ENCODE measurements around the gene IRF2BP1. TPM values are rescaled to one million over a fixed set of nuclear protein-coding genes. Genes with fewer than 3 reads are reported as not detected.
A peak's percentile ranks its signal among the peaks of the same experiment; 100 is the strongest.

Gene IRF2BP1
- total and polyA plus RNA-seq, 2 of the 13 experiments (the other 11 are each of a cell fraction or from before 2014, with no cell fraction given) = 4.3 to 14.3 TPM

DNA sequence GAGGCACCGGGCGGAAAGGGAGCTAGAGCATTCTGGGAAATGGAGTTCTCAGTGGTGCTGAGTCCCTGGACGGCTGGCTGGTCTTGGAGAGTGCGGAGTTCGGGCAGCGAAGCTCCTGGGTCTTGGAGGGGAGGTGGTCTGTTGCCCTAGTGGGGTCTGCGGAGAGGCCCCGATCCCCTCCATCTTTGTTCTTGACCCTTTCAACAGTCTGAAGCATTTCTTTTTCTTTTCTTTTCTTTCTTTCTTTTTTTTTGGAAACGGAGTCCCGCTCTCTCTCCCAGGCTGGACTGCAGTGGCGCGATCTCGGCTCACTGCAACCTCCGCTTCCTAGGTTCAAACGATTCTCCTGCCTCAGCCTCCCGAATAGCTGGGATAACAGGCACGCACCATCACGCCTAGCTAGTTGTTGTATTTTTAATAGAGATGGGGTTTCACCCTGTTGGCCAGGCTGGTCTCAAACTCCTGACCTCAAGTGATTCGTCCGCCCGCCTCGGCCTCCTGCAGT is 22.6 kb downstream of the IRF2BP1 start (continued):
- TF ChIP-seq, protein P1, sequence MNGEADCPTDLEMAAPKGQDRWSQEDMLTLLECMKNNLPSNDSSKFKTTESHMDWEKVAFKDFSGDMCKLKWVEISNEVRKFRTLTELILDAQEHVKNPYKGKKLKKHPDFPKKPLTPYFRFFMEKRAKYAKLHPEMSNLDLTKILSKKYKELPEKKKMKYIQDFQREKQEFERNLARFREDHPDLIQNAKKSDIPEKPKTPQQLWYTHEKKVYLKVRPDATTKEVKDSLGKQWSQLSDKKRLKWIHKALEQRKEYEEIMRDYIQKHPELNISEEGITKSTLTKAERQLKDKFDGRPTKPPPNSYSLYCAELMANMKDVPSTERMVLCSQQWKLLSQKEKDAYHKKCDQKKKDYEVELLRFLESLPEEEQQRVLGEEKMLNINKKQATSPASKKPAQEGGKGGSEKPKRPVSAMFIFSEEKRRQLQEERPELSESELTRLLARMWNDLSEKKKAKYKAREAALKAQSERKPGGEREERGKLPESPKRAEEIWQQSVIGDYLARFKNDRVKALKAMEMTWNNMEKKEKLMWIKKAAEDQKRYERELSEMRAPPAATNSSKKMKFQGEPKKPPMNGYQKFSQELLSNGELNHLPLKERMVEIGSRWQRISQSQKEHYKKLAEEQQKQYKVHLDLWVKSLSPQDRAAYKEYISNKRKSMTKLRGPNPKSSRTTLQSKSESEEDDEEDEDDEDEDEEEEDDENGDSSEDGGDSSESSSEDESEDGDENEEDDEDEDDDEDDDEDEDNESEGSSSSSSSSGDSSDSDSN (CRISPR knock-in tag; IDR thresholded peaks at IDR 0.05) = no peak
- TF ChIP-seq MIER2 (CRISPR knock-in tag; IDR thresholded peaks at IDR 0.05) (0 out of 2 replicates have a peak, but pooled peaks have one; percentile 7), ZNF101 (CRISPR knock-in tag; IDR thresholded peaks at IDR 0.05; ENCODE audit: borderline replicate concordance, low read depth) (no peak), ZSCAN9 (CRISPR knock-in tag; IDR thresholded peaks at IDR 0.05; ENCODE audit: borderline replicate concordance) (no peak), GABPB1 (CRISPR knock-in tag; IDR thresholded peaks at IDR 0.05) (no peak), ZNF530 (CRISPR knock-in tag; IDR thresholded peaks at IDR 0.05; ENCODE audit: low read depth) (no peak), RORA (CRISPR knock-in tag; IDR thresholded peaks at IDR 0.05) (no peak), MEF2D (CRISPR knock-in tag; IDR thresholded peaks at IDR 0.05) (no peak), POLR2G (IDR thresholded peaks at IDR 0.05; ENCODE audit: low read depth, low read length) (peak; percentile 49), FIP1L1 (IDR thresholded peaks at IDR 0.05; ENCODE audit: borderline replicate concordance, insufficient read depth, low read depth, low read length) (no peak), ZNF446 (CRISPR knock-in tag; IDR thresholded peaks at IDR 0.05) (no peak), NFATC3 (CRISPR knock-in tag; IDR thresholded peaks at IDR 0.05) (0 out of 2 replicates have a peak, but pooled peaks have one; percentile 11), FOXK1 (CRISPR knock-in tag; IDR thresholded peaks at IDR 0.05; ENCODE audit: borderline replicate concordance, low read depth) (no peak), ARNT2 (CRISPR knock-in tag; IDR thresholded peaks at IDR 0.05; ENCODE audit: low read depth) (no peak)
- TF ChIP-seq, protein P2, sequence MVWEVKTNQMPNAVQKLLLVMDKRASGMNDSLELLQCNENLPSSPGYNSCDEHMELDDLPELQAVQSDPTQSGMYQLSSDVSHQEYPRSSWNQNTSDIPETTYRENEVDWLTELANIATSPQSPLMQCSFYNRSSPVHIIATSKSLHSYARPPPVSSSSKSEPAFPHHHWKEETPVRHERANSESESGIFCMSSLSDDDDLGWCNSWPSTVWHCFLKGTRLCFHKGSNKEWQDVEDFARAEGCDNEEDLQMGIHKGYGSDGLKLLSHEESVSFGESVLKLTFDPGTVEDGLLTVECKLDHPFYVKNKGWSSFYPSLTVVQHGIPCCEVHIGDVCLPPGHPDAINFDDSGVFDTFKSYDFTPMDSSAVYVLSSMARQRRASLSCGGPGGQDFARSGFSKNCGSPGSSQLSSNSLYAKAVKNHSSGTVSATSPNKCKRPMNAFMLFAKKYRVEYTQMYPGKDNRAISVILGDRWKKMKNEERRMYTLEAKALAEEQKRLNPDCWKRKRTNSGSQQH (CRISPR knock-in tag; IDR thresholded peaks at IDR 0.05; ENCODE audit: low read depth) = no peak
- TF ChIP-seq, protein P3, sequence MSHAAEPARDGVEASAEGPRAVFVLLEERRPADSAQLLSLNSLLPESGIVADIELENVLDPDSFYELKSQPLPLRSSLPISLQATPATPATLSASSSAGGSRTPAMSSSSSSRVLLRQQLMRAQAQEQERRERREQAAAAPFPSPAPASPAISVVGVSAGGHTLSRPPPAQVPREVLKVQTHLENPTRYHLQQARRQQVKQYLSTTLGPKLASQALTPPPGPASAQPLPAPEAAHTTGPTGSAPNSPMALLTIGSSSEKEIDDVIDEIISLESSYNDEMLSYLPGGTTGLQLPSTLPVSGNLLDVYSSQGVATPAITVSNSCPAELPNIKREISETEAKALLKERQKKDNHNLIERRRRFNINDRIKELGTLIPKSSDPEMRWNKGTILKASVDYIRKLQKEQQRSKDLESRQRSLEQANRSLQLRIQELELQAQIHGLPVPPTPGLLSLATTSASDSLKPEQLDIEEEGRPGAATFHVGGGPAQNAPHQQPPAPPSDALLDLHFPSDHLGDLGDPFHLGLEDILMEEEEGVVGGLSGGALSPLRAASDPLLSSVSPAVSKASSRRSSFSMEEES (CRISPR knock-in tag; IDR thresholded peaks at IDR 0.05) = no peak
- TF ChIP-seq, protein P4, sequence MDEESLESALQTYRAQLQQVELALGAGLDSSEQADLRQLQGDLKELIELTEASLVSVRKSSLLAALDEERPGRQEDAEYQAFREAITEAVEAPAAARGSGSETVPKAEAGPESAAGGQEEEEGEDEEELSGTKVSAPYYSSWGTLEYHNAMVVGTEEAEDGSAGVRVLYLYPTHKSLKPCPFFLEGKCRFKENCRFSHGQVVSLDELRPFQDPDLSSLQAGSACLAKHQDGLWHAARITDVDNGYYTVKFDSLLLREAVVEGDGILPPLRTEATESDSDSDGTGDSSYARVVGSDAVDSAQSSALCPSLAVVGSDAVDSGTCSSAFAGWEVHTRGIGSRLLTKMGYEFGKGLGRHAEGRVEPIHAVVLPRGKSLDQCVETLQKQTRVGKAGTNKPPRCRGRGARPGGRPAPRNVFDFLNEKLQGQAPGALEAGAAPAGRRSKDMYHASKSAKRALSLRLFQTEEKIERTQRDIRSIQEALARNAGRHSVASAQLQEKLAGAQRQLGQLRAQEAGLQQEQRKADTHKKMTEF (CRISPR knock-in tag; IDR thresholded peaks at IDR 0.05) = no peak
- TF ChIP-seq, protein P5, sequence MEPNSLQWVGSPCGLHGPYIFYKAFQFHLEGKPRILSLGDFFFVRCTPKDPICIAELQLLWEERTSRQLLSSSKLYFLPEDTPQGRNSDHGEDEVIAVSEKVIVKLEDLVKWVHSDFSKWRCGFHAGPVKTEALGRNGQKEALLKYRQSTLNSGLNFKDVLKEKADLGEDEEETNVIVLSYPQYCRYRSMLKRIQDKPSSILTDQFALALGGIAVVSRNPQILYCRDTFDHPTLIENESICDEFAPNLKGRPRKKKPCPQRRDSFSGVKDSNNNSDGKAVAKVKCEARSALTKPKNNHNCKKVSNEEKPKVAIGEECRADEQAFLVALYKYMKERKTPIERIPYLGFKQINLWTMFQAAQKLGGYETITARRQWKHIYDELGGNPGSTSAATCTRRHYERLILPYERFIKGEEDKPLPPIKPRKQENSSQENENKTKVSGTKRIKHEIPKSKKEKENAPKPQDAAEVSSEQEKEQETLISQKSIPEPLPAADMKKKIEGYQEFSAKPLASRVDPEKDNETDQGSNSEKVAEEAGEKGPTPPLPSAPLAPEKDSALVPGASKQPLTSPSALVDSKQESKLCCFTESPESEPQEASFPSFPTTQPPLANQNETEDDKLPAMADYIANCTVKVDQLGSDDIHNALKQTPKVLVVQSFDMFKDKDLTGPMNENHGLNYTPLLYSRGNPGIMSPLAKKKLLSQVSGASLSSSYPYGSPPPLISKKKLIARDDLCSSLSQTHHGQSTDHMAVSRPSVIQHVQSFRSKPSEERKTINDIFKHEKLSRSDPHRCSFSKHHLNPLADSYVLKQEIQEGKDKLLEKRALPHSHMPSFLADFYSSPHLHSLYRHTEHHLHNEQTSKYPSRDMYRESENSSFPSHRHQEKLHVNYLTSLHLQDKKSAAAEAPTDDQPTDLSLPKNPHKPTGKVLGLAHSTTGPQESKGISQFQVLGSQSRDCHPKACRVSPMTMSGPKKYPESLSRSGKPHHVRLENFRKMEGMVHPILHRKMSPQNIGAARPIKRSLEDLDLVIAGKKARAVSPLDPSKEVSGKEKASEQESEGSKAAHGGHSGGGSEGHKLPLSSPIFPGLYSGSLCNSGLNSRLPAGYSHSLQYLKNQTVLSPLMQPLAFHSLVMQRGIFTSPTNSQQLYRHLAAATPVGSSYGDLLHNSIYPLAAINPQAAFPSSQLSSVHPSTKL (CRISPR knock-in tag; IDR thresholded peaks at IDR 0.05) = no peak

All from HepG2 (cell line).